Activated T-helper 9 cell treated with anti-CD3 and anti-CD28 coated beads, Interleukin-2, amount 50 U/mL, for 16 hours (primary cell): Measurements from ENCODE around the gene CEACAM16.
"Not testable (repeated sequence)": the region's sequence is repeated elsewhere in the genome, so short reads cannot be mapped to it uniquely, and the experiment has no call there.

Experiments
- DNase-seq: peaks from one replicate; pipeline ENCODE4 v3.0.0-alpha.2; 2020; ENCODE audit warnings: low read depth

CEACAM16 gene

DNA sequence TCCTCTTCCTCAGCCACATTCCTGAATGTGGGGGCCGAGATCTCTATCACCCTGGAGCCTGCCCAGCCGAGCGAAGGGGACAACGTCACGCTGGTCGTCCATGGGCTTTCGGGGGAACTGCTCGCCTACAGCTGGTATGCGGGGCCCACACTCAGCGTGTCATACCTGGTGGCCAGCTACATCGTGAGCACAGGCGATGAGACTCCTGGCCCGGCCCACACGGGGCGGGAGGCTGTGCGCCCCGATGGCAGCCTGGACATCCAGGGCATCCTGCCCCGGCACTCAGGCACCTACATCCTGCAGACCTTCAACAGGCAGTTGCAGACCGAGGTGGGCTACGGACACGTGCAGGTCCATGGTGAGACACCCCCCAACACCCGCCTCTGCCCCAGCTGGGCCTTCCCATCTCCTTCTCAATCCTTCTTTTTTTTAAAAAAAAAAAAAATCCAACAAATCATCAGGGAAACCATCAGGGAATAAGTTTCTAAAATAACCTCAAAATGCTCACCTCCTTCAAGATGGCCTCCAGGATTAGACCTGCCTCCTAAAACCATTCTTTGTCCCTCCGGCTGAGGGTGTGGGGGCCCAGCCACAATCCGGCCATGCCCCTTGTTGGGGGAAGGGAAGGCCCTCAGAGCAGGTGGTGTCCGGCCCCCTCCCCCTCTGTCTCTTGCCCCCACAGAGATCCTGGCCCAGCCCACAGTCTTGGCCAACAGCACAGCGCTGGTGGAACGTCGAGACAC lies 4.6 kb downstream of the CEACAM16 start:
- DNase-seq: no peak

DNA sequence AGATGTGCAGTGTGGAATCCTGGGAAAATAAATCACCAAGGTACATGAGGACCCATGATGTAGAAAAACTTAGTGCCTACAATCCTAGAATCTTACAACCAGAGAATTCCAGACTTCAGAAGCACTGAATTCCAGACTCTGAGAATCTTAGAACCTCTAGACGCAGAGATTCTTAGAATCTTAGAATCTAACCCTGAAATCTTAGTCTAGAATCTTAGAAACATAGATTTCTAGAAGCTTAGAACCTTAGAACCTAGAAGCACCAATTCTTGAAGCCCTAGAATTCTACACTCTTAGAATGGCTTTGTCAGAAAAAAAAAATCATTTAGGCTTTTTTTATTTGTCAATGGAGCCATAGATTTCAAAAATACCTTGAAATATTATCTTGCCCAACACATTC lies 6.0 kb downstream of the CEACAM16 start:
- no peak for DNase-seq

GRCh38 chr19:44705502-44706010 lies 6.6 kb downstream of the CEACAM16 start:
- DNase-seq: no peak

- DNase-seq: no peak
Observed at GRCh38 chr19:44706506-44707236, 7.7 kb downstream of the CEACAM16 start.

- DNase-seq: no peak
Observed at GRCh38 chr19:44707794-44708193, 8.8 kb downstream of the CEACAM16 start.

GRCh38 chr19:44708940-44709339 lies 10.0 kb downstream of the CEACAM16 start:
- DNase-seq: no peak

DNA sequence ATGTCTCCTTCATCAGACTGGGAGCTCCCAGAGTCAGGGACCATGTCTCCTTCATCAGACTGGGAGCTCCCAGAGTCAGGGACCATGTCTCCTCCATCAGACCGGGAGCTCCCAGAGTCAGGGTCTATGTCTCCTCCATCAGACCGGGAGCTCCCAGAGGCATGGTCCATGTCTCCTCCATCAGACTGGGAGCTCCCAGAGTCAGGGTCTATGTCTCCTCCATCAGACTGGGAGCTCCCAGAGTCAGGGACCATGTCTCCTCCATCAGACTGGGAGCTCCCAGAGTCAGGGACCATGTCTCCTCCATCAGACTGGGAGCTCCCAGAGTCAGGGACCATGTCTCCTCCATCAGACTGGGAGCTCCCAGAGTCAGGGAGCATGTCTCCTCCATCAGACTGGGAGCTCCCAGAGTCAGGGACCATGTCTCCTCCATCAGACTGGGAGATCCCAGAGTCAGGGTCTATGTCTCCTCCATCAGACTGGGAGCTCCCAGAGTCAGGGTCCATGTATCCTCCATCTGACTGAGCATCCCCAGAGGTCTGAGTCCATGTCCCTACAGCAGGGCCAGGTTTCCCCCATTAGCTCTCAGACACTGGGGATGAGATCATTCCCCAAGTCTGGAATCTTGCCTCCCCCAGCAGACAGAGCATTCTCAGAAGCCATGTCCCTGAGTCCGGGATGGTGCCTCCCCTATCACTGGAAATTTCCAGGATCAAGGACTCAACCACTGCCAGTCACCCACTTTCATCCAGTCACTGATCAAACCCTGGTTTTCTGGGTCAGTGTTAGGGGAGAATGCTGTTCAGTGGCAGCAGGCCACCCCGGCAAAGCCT lies 10.7 kb downstream of the CEACAM16 start:
- not testable (repeated sequence) for DNase-seq

DNA sequence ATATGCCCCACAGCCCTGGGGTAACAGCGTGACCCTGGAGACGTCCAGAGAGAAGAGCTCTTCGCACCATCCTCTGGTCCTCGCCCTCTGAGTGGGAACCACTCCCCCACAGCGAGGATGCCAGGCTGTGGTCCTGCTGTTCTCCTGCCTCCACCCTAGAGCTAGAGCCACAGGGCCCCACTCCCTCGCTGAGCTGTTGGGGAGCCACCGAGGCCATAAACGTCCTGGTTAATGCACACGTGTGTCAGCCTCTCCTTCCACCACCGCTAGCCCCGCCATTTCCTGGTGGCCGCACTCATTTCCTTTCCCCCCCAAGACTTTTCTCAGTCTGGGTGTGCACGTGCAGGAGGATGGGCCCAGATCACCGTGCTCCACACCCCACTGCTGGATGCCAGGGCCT lies 11.5 kb downstream of the CEACAM16 start:
- no peak for DNase-seq

GRCh38 chr19:44712864-44713515 lies 14.0 kb downstream of the CEACAM16 start:
- no peak for DNase-seq

DNA sequence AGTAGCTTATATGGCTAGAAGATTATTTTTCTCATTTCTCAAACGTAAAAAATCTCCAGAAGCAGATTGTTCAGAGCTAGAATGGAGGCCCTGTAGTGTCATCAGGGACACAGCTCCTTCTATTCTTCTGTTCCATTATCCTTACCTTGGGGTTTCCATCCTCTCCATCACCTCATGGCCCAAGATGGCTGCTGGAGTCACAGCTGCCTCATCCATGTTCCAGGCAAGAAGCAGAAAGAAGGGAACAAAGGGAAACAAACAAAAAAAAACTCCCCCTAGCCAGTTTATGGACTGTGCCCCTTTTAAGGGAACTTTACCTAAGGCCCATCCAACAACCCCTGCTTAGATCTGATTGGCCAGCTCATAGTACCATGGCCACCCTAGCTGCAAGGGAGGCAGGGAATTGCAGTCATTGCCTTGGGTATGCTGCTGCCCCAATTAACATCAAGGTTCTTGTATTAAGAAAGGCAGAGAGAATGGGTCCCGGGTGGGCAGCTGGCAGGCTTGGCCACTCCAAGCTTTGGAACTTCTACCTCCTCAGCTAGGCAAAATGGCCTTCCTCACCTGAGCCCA lies 15.7 kb downstream of the CEACAM16 start:
- DNase-seq: no peak

GRCh38 chr19:44717603-44718002 lies 18.7 kb downstream of the CEACAM16 start:
- DNase-seq: no peak

GRCh38 chr19:44718441-44719261 lies 19.7 kb downstream of the CEACAM16 start:
- no peak for DNase-seq

DNA sequence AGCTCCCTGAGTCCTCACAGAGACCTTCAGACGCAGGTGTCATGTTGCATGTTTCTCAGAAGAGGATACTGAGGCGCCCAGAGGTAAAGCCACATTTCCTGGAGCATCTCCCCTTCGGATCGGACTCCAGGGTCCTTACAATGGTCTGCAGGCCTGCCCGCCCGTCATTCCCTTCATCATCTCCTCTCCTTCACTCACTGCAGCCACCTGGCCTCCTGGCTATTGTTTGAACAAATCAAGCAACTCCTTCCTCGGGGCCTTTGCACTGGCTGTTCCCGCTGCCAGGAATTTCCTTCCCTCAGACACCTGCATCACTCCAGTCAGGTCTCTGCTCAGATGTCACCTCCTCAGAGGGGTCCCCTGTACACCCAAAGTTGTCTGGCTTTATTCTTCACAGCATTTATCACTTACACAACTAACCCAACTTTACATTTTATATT lies 20.3 kb downstream of the CEACAM16 start:
- no peak for DNase-seq

DNA sequence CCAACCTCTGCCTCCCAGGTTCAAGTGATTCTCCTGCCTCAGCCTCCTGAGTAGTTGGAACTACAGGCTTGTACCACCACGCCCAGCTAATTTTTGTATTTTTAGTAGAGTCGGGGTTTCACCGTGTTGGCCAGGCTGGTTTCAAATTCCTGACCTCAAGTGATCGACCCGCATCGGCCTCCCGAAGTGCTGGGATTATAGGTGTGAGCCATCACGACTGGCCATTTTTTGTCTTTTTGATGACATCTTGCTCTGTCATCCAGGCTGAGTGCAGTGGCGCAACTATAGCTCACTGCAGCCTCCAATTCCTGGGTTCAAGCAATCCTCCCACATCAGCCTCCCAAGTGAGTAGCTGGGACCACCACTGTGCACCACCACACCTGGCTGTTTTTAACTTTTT lies 21.4 kb downstream of the CEACAM16 start:
- not testable (repeated sequence) for DNase-seq

GRCh38 chr19:44720945-44721344 lies 22.0 kb downstream of the CEACAM16 start:
- no peak for DNase-seq

DNA sequence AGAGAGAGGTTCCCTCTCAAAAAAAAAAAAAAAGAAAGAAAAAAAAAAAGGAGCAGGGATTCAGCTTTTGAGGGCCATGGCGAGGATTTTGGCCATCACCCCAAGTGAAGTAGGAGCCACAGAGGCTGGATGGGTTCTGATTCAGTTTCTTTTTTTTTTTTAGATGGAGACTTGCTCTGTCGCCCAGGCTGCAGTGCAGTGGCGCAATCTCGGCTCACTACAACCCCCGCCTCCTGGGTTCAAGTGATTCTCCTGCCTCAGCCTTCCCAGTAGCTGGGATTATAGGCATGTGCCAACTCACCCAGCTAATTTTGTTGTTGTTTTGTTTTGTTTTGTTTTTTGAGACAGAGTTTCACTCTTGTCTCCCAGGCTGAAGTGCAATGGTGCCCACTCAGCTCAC lies 22.4 kb downstream of the CEACAM16 start:
- DNase-seq: not testable (repeated sequence)

DNA sequence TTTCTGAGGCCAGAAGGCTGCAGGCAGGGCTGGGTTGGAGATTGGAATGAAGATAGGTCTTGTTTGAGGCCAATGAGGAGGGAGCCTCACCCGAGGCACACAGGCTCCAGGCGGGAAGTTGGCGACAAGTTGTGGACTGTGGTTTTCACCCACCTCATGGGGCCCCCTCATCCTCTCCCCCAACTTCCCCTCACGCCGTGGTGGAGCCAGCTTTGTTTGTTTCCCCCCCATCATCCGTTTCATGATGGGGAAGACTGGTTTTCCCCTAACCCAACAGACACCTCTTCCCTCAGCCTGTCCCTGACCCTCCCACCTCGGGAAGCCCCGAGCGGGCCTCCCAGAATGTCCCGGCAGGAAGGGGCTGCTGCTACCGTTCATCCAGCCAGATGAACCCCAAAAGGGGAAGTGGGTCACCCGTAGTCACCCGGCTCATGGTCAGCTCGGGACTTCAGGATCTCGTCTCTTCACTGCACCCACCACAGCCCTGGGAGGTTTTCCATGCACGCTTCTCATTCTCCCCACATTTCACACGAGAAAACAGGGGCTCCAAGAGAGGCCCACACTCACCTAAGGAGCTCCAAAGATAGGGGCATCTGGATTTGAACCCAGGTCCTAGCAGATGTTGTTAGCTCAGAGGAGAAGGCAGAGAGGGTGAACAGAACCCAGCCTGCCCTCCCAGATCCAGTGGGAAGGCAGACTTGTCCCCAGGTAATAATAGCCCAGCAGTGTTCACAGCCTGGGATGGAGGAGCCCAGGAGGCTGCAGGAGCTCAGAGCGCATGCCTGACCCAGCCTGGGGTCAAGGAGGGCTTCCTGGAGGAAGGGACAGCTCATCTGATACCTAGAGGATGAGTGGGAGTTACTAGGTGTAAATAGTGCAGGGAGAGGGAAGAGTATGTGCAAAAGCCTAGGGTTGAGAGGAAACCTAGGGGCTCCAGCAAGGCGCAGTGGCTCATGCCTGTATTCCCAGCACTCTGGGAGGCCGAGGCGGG lies 23.5 kb downstream of the CEACAM16 start:
- DNase-seq: no peak

- DNase-seq: no peak
Observed at GRCh38 chr19:44723299-44723951, 24.5 kb downstream of the CEACAM16 start.

- DNase-seq: peak; percentile 65
Observed at GRCh38 chr19:44723952-44724319, 25.0 kb downstream of the CEACAM16 start.
